PC-3 (cell line): ENCODE results near the gene TEKTIP1. TPM values are rescaled to one million over a fixed set of nuclear protein-coding genes. Genes with fewer than 3 reads are reported as not detected.
"Not testable (repeated sequence)": the region's sequence is repeated elsewhere in the genome, so short reads cannot be mapped to it uniquely, and the experiment has no call there.

Experiments used
- ATAC-seq: fragments of 200-7000 bp; cut with Tn5 transposase; 2 replicates; pipeline ENCODE4 v1.9.1; 2020; ENCODE audit warnings: mild to moderate bottlenecking, moderate library complexity
- BruUV-seq: library from RNA; stranded (reverse); fragments of 400-500 nt; replicated peaks from 2 replicates; lab custom pipeline; 2021; lab: Mats Ljungman, UMichigan
- CTCF ChIA-PET: fragments of 300-600 bp; sonication (Branson Sonifier 250); formaldehyde crosslinking; loops from one replicate; lab custom pipeline; 2022; ENCODE audit warnings: antibody characterized with exemption; lab: Charles Lee
- POLR2A ChIA-PET: fragments of 300-600 bp; sonication (Branson Sonifier 250); formaldehyde crosslinking; loops from one replicate; lab custom pipeline; 2022; ENCODE audit warnings: antibody characterized with exemption; ENCODE audit not compliant: unreplicated experiment; lab: Charles Lee
- DNase-seq: peaks from one replicate; pipeline ENCODE4 v3.0.0-alpha.2; 2015
- H2AFZ ChIP-seq: fragments of 300-600 bp; sonication (generic); 2 replicates; pipeline ENCODE4 v1.6.0; 2016; ENCODE audit warnings: antibody characterized with exemption, low read length
- H3F3A ChIP-seq: fragments of 300-600 bp; sonication (generic); one replicate; pipeline ENCODE4 v1.6.0; 2017; ENCODE audit warnings: antibody characterized with exemption, low read length, control low read depth, mild to moderate bottlenecking; ENCODE audit not compliant: unreplicated experiment
- H3K27ac ChIP-seq: fragments of 300-600 bp; sonication (generic); 2 replicates; pipeline ENCODE4 v1.5.1; 2016; ENCODE audit warnings: mild to moderate bottlenecking, low read length
- H3K27me3 ChIP-seq: fragments of 300-600 bp; sonication (generic); 2 replicates; pipeline ENCODE4 v1.6.1; 2016; ENCODE audit warnings: low read length, mixed read lengths
- H3K36me3 ChIP-seq: fragments of 300-600 bp; sonication (generic); 2 replicates; pipeline ENCODE4 v1.6.1; 2016; ENCODE audit warnings: low read depth, mixed run types, low read length, mixed read lengths
- H3K4me1 ChIP-seq: fragments of 300-600 bp; sonication (generic); 2 replicates; pipeline ENCODE4 v1.5.1; 2016; ENCODE audit warnings: low read length; ENCODE audit not compliant: insufficient read depth
- H3K4me2 ChIP-seq: fragments of 300-600 bp; sonication (generic); 2 replicates; pipeline ENCODE4 v1.6.0; 2016; ENCODE audit warnings: low read length
- H3K4me3 ChIP-seq: fragments of 300-600 bp; sonication (generic); 2 replicates; pipeline ENCODE4 v1.5.1; 2016; ENCODE audit warnings: mild to moderate bottlenecking, low read length, mixed read lengths
- H3K79me2 ChIP-seq: fragments of 300-600 bp; sonication (generic); 2 replicates; pipeline ENCODE4 v1.6.1; 2017; ENCODE audit warnings: low read length, mixed read lengths
- H3K9ac ChIP-seq: fragments of 300-600 bp; sonication (generic); 2 replicates; pipeline ENCODE4 v1.6.0; 2016; ENCODE audit warnings: mild to moderate bottlenecking, low read length
- H3K9me2 ChIP-seq: fragments of 300-600 bp; sonication (generic); replicated peaks from 2 replicates; pipeline ENCODE4 v1.6.1; 2016; ENCODE audit warnings: mixed run types, low read length, mixed read lengths
- H3K9me3 ChIP-seq: fragments of 300-600 bp; sonication (generic); 2 replicates; pipeline ENCODE4 v1.6.1; 2016; ENCODE audit warnings: low read length, mixed read lengths
- H4K20me1 ChIP-seq: fragments of 300-600 bp; sonication (generic); 2 replicates; pipeline ENCODE4 v1.6.1; 2016; ENCODE audit warnings: low read length, mixed read lengths
- CTCF ChIP-seq: fragments of 300-600 bp; sonication (generic); conservative IDR thresholded peaks from 2 replicates; pipeline ENCODE4 v1.5.1; 2017; ENCODE audit warnings: antibody characterized with exemption, low read depth, mild to moderate bottlenecking, low read length
- EZH2 ChIP-seq: fragments of 300-600 bp; sonication (generic); IDR thresholded peaks from one replicate; pipeline ENCODE4 v1.6.1; 2017; ENCODE audit warnings: antibody characterized with exemption, mild to moderate bottlenecking, low read length; ENCODE audit not compliant: unreplicated experiment
- EZH2phosphoT487 ChIP-seq: fragments of 300-600 bp; sonication (generic); IDR thresholded peaks from 2 replicates; pipeline ENCODE4 v1.6.1; 2018; ENCODE audit warnings: mild to moderate bottlenecking, antibody characterized with exemption, low read length, borderline replicate concordance
- intact Hi-C: fragments of 100-400 bp; cut with micrococcal nuclease; formaldehyde crosslinking; loops from 2 replicates; pipeline ENCODE4 v1.9.0; 2023
- total RNA-seq: library from RNA; depleted of rRNA; stranded (reverse); fragments of >200 nt; gene quantifications from 2 replicates; pipeline ENCODE4 v1.2.3, GENCODE V29; 2014

The TEKTIP1 gene
- total RNA-seq, 1 experiment from 2014 or later = not detected

- Histone ChIP-seq H3K4me2 (peak overlapping the region; percentile 81), H3K79me2 (peaks cover 55% of the 10 kb centered on the region), H3F3A (no peaks in the 10 kb centered on the region), H3K9me2 (no peaks in the 10 kb centered on the region), H4K20me1 (0 out of 2 replicates have a peak, but pooled peaks cover 14% of the 10 kb centered on the region), H3K9me3 (no peaks in the 10 kb centered on the region), H3K27me3 (no peaks in the 10 kb centered on the region), H3K9ac (peak overlapping the region; percentile 92), H3K27ac (peak overlapping the region; percentile 29; the same call in 1 of the 2 replicates), H3K4me3 (peak overlapping the region; percentile 91), H2AFZ (peak overlapping the region; percentile 50; the same call in 1 of the 2 replicates), H3K36me3 (no peaks in the 10 kb centered on the region; the same call in 1 of the 2 replicates), H3K4me1 (peaks cover 26% of the 10 kb centered on the region)
- no TSS peak for BruUV-seq
- ATAC-seq = no peak
- ChIA-PET CTCF (no interaction called here), POLR2A (no interaction called here)
- no peak for TF ChIP-seq CTCF
- no peak for TF ChIP-seq EZH2phosphoT487
- no peak for TF ChIP-seq EZH2
- DNase-seq = peak; percentile 7
- intact Hi-C loops = no loop called here
Observed at GRCh38 chr19:3506384-3507340, 32.3 kb upstream of the TEKTIP1 start.

- CTCF ChIA-PET = no interaction called here
- H3K79me2 ChIP-seq = peaks cover 63% of the 10 kb centered on the region
- H3K9me2 ChIP-seq = no peaks in the 10 kb centered on the region
Observed at GRCh38 chr19:3507371-3508120, 31.4 kb upstream of the TEKTIP1 start.

GRCh38 chr19:3508121-3508661 is 30.8 kb upstream of the TEKTIP1 start:
- H3F3A ChIP-seq, POLR2A ChIA-PET, H3K9me3 ChIP-seq, BruUV-seq, H3K36me3 ChIP-seq, DNase-seq, CTCF ChIA-PET, H3K27me3 ChIP-seq, ATAC-seq, H3K9me2 ChIP-seq, intact Hi-C loops, H2AFZ ChIP-seq: not testable (repeated sequence)
- Histone ChIP-seq H3K27ac (peak overlapping the region; percentile 83), H3K4me3 (peak overlapping the region; percentile 91; the same call in 1 of the 2 replicates), H4K20me1 (0 out of 2 replicates have a peak, but pooled peaks cover 15% of the 10 kb centered on the region), H3K4me1 (peaks cover 26% of the 10 kb centered on the region), H3K9ac (peak overlapping the region; percentile 35; the same call in 1 of the 2 replicates), H3K4me2 (peak overlapping the region; percentile 81), H3K79me2 (peaks cover 70% of the 10 kb centered on the region)

More at GRCh38 chr19:3507371-3508120, 31.4 kb upstream of the TEKTIP1 start:
- intact Hi-C loops = no loop called here
- Histone ChIP-seq H3K4me2 (peak overlapping the region; percentile 81), H3F3A (no peaks in the 10 kb centered on the region), H3K4me3 (peak overlapping the region; percentile 91), H4K20me1 (0 out of 2 replicates have a peak, but pooled peaks cover 14% of the 10 kb centered on the region), H3K4me1 (peaks cover 26% of the 10 kb centered on the region), H2AFZ (no peak overlapping the region), H3K36me3 (no peaks in the 10 kb centered on the region; the same call in 1 of the 2 replicates), H3K9ac (peak overlapping the region; percentile 92), H3K27me3 (no peaks in the 10 kb centered on the region), H3K27ac (peak overlapping the region; percentile 0; the same call in 1 of the 2 replicates), H3K9me3 (no peaks in the 10 kb centered on the region)
- ATAC-seq = no peak
- TF ChIP-seq EZH2phosphoT487 (no peak), CTCF (no peak), EZH2 (no peak)
- TSS peak; percentile 56 for BruUV-seq
- peak; percentile 6 for DNase-seq
- POLR2A ChIA-PET = no interaction called here
